ENCODE results near the gene UNC5C.
"Not testable (repeated sequence)": the region's sequence is repeated elsewhere in the genome, so short reads cannot be mapped to it uniquely, and the experiment has no call there.

- TF ChIP-seq, protein P1, sequence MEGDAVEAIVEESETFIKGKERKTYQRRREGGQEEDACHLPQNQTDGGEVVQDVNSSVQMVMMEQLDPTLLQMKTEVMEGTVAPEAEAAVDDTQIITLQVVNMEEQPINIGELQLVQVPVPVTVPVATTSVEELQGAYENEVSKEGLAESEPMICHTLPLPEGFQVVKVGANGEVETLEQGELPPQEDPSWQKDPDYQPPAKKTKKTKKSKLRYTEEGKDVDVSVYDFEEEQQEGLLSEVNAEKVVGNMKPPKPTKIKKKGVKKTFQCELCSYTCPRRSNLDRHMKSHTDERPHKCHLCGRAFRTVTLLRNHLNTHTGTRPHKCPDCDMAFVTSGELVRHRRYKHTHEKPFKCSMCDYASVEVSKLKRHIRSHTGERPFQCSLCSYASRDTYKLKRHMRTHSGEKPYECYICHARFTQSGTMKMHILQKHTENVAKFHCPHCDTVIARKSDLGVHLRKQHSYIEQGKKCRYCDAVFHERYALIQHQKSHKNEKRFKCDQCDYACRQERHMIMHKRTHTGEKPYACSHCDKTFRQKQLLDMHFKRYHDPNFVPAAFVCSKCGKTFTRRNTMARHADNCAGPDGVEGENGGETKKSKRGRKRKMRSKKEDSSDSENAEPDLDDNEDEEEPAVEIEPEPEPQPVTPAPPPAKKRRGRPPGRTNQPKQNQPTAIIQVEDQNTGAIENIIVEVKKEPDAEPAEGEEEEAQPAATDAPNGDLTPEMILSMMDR (IDR thresholded peaks at IDR 0.05 in 8 of 11, conservative IDR thresholded peaks at IDR 0.05 in 3 of 11): not testable (repeated sequence)
- TF ChIP-seq POLR2AphosphoS5 (IDR thresholded peaks at IDR 0.05): not testable (repeated sequence)
Observed at GRCh38 chr4:95134016-95134415, 414.8 kb downstream of the UNC5C start.

Measured in spleen (tissue), 7 donors.